Measurements from ENCODE around the gene NRIP1. TPM values are rescaled to one million over a fixed set of nuclear protein-coding genes. Genes with fewer than 3 reads are reported as not detected.

Gene NRIP1
- total and polyA plus RNA-seq, 2 of the 8 experiments (the other 6 are each of a cell fraction or from before 2014, with no cell fraction given), result 1.5 to 9.3 TPM

DNA sequence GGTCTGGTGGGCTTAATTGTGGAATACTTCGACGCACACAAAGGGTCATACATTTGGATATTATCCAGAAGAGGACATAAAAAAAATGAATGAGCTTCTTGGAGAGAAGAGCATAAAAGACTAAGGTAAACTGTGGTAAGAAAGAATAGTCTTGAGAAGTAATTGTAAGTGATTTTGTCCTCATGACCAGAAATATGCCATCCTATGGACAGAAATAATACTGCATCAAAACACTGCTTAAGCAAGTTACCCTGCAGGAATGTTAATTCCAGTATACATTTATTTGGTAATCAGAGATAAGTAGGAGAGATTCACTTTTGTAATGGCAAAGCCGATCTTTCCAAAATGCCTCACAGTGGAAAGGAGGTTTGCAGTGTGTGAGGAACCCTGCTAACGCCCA is 111.9 kb downstream of the NRIP1 start:
- no peaks in the 10 kb centered on the region for H3K36me3 ChIP-seq (ENCODE audit: control insufficient read depth in 2 of 4, insufficient read depth in 4 of 4, low read length in 3 of 4)
- no peak overlapping the region for H4K5ac ChIP-seq (ENCODE audit: insufficient read length, low read depth, low read length)
- H3K79me2 ChIP-seq (ENCODE audit: control insufficient read depth in 1 of 2, insufficient read depth in 2 of 2, low read length in 2 of 2), result no peaks in the 10 kb centered on the region
- H3K14ac ChIP-seq (ENCODE audit: insufficient read length), result no peak overlapping the region
- H2BK20ac ChIP-seq (ENCODE audit: low read length), result no peak overlapping the region
- no peak overlapping the region for H3K27ac ChIP-seq (ENCODE audit: low read depth, low read length)
- no peak overlapping the region for H3K56ac ChIP-seq (replicated peaks; ENCODE audit: insufficient read length, low read depth, low read length)
- 85% methylated on average over 4 of the region's 4 CpGs; no CpG with 5 or more reads in 1 of the 2 experiments for WGBS, 2 experiments (ENCODE audit: extremely low coverage in 1 of 2, insufficient coverage in 1 of 2, insufficient read length in 1 of 2, insufficient replicate concordance in 2 of 2, low coverage in 1 of 2, low lambda C conversion rate in 2 of 2, missing lambda C conversion rate in 1 of 2)
- CTCF ChIA-PET (ENCODE audit: partially characterized antibody), result interaction anchor here (0.8 to 1.1 kb wide), 2 partner anchors 21 to 36 kb away, joined by 3 to 4 read pairs; no protein-coding TSS in a partner anchor
- H2BK5ac ChIP-seq (ENCODE audit: low read depth, low read length), result no peak overlapping the region
- H3K4me2 ChIP-seq (ENCODE audit: insufficient read depth in 1 of 2, low read depth in 2 of 2, low read length in 2 of 2), result no peak overlapping the region
- no peak overlapping the region for H2AK5ac ChIP-seq (ENCODE audit: low read depth, low read length)
- no peak for DNase-seq (ENCODE audit: low read depth in 1 of 2, low spot score in 2 of 2)
- TF ChIP-seq RBBP5 (IDR thresholded peaks at IDR 0.05; ENCODE audit: borderline replicate concordance, low read depth, low read length) (no peak), NANOG (IDR thresholded peaks at IDR 0.05; ENCODE audit: insufficient read depth, low read depth, low read length, poor library complexity, severe bottlenecking) (no peak)
- TF ChIP-seq, protein P1, sequence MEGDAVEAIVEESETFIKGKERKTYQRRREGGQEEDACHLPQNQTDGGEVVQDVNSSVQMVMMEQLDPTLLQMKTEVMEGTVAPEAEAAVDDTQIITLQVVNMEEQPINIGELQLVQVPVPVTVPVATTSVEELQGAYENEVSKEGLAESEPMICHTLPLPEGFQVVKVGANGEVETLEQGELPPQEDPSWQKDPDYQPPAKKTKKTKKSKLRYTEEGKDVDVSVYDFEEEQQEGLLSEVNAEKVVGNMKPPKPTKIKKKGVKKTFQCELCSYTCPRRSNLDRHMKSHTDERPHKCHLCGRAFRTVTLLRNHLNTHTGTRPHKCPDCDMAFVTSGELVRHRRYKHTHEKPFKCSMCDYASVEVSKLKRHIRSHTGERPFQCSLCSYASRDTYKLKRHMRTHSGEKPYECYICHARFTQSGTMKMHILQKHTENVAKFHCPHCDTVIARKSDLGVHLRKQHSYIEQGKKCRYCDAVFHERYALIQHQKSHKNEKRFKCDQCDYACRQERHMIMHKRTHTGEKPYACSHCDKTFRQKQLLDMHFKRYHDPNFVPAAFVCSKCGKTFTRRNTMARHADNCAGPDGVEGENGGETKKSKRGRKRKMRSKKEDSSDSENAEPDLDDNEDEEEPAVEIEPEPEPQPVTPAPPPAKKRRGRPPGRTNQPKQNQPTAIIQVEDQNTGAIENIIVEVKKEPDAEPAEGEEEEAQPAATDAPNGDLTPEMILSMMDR (IDR thresholded peaks at IDR 0.05; ENCODE audit: control extremely low read depth in 1 of 3, insufficient read depth in 1 of 3, low read depth in 1 of 3, low read length in 3 of 3), result peak in 1 of 3 experiments; percentile 11; a peak in 1 of 4 replicates
- H3K18ac ChIP-seq (ENCODE audit: extremely low read depth, low read length), result no peak overlapping the region
- H3K79me1 ChIP-seq (ENCODE audit: low read depth, low read length), result no peaks in the 10 kb centered on the region
- H3K4me1 ChIP-seq (replicated peaks in 1 of 4; ENCODE audit: control insufficient read depth in 3 of 4, insufficient read depth in 4 of 4, low read length in 3 of 4), result no peaks in the 10 kb centered on the region
- H4K20me1 ChIP-seq (replicated peaks in 1 of 2; ENCODE audit: control insufficient read depth in 1 of 2, insufficient read depth in 2 of 2, low read length in 2 of 2), result no peaks in the 10 kb centered on the region
- H2BK12ac ChIP-seq (ENCODE audit: low read depth, low read length), result no peak overlapping the region
- POLR2A ChIA-PET (ENCODE audit: partially characterized antibody), result no interaction called here
- peaks cover 0 to 5% of the 10 kb centered on the region in 2 experiments; a peak in 2 of 4 replicates for H3K9me3 ChIP-seq (ENCODE audit: insufficient read depth in 2 of 2, low read depth in 1 of 2, low read length in 1 of 2)
- H4K91ac ChIP-seq (replicated peaks; ENCODE audit: insufficient read length, low read length), result no peak overlapping the region
- H3K4me3 ChIP-seq (ENCODE audit: extremely low read depth in 1 of 4, insufficient read depth in 2 of 4, low read depth in 3 of 4, low read length in 4 of 4), result no peak overlapping the region
- no peaks in the 10 kb centered on the region; the same call in 1 of the 2 replicates for H3K23me2 ChIP-seq (ENCODE audit: low read depth, low read length)
- no peak overlapping the region for H2BK15ac ChIP-seq (ENCODE audit: low read length)
- H3K9ac ChIP-seq (replicated peaks in 1 of 4; ENCODE audit: extremely low read depth in 1 of 4, low read depth in 3 of 4, low read length in 3 of 4), result no peak overlapping the region
- no peak overlapping the region for H2BK120ac ChIP-seq (replicated peaks; ENCODE audit: low read depth, low read length)
- no peak overlapping the region for H3K23ac ChIP-seq (ENCODE audit: insufficient read length)
- H3K27me3 ChIP-seq (replicated peaks in 1 of 4; ENCODE audit: control insufficient read depth in 3 of 4, extremely low read depth in 1 of 4, insufficient read depth in 3 of 4, low read length in 3 of 4), result no peaks in the 10 kb centered on the region
- no peak for FAIRE-seq
- no peak overlapping the region for H4K8ac ChIP-seq (ENCODE audit: extremely low read depth, insufficient read depth, low read length)
- no peak overlapping the region for H3K4ac ChIP-seq (replicated peaks; ENCODE audit: insufficient read length, low read depth, low read length)
- H2AFZ ChIP-seq (ENCODE audit: low read length), result no peak overlapping the region
